Right hindlimb (tissue), 1 donor: ENCODE data around the gene LRRC8D.
A peak's percentile ranks its signal among the peaks of the same experiment; 100 is the strongest.
"Not testable (repeated sequence)": the region's sequence is repeated elsewhere in the genome, so short reads cannot be mapped to it uniquely, and the experiment has no call there.

ENCODE experiments used
- DNase-seq: peaks from one replicate; pipeline ENCODE4 v3.0.0-alpha.2; 2018

The LRRC8D gene

GRCh38 chr1:89820422-89821321, at the start of gene LRRC8D:
Gene LRRC8D (plus strand): TSS chr1:89821032. CDS start chr1:89933069, 112,037 bp downstream.
- peak; percentile 84 for DNase-seq

- DNase-seq = no peak
Measured at GRCh38 chr1:89771991-89772560, 48.8 kb upstream of the LRRC8D start.

DNA sequence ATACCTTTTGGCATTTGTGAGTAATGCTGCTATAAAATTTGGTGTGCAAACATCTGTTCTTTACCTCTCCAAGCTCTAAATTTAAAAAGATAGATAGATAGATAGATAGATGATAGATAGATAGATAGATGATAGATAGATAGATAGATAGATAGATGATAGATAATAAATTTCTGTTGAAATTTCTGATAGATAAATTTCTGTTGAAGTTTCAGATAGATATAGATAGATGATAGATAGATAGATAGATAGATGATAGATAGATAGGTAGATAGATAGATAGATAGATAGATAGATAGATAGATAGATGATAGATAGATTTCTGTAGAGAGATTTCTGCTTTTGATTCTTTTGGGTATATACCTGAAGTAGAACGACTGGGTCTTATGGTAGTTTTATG, 44.7 kb upstream of the LRRC8D start:
- DNase-seq = not testable (repeated sequence)

DNA sequence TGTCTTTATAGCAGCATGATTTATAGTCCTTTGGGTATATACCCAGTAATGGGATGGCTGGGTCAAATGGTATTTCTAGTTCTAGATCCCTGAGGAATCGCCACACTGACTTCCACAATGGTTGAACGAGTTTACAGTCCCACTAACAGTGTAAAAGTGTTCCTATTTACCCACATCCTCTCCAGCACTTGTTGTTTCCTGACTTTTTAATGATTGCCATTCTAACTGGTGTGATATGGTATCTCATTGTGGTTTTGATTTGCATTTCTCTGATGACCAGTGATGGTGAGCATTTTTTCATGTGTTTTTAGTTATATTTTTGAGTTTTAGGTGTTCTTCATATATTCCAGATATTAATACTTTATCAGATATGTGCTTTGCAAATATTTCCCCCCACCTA, 43.6 kb upstream of the LRRC8D start:
- not testable (repeated sequence) for DNase-seq

GRCh38 chr1:89779151-89779940, 41.5 kb upstream of the LRRC8D start:
- DNase-seq = no peak

GRCh38 chr1:89780721-89781120, 40.1 kb upstream of the LRRC8D start:
- DNase-seq = no peak

DNA sequence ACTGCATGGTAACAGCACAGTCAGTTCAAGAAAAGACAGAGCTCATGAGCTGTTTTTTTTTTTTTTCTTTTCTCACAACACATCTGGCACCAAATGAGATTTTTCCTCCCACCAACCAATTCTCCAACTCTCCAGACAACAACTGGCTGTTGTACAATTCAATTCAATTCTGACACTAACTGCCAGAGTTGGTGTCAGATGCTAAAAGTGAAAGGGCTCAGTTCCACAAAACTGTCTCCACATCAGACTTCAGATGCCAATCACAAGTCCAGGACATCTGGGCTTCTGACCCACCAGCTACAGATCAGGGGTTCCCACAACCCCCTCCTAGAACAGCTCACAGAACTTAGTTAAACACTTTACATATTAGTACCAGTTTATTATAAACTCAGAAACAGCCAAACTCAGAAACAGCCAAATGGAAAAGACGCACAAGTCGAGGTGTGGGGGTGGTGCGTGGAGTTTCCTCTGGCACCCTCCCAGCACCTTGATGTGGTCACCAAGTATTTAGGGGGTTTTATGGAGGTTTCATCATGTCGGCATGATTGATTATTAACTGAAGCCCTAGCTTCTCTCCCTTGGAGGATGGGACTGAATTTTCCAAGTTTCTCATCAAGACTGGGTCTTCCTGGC, 39.2 kb upstream of the LRRC8D start:
- DNase-seq = no peak

DNA sequence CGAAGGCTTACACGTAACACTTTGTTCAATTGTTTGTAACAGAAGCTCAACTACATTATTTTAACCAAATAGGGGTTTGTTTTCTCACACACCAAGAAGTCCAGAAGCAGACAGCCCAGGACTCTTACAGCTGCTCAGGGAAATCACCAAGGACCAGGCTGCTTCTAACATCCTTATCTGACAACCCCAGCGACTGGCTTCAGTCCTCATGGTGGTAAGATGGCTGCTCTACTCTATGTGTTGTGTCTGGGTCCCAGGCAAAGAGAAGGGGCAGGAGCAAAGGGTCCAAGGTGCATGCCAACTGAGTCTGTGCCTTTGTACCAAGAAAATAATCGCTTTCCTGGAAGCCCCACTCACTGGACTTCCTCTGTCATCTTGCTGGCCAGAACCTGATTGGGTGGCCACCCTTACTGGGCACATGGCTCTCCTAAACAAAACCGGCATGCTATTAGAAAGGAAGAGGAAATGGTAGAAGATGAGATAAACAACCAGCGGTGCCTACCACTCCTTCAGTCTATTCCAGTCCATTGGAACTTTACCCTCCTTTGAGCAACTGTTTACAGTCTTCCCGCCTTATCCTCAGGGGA, 34.1 kb upstream of the LRRC8D start:
- DNase-seq = no peak

- DNase-seq = no peak
Measured at GRCh38 chr1:89790592-89790991, 30.2 kb upstream of the LRRC8D start.

DNA sequence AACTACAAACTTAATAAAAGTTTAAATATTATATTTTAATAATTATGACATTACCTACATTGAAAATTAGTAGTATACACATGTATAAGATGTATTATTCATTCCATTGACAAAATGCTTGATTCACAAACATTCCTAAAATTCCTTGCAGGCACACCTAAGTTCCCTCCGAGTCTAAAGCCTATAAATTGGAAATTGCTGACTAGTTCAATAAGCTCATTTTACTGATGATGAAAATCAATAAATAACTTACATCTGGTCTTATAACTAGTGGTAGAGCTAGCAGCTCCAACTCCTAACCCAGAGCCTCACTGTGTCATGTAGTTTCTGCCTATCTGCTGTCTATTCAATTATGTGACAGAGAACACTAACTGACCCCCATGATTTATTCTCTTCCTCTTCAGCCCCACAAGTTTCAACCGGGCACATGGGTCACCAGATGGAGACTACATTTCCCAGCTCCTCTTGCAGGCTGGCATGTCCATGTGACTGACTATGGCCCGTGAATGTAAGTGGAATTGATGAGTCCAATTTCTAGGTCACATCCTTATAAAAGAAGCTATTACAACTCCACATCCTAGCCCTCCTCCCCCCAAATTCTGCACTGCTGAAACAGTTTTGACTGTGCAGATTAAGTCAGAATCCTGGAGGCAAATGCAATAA, 29.6 kb upstream of the LRRC8D start:
- DNase-seq = no peak

GRCh38 chr1:89794406-89794805, 26.4 kb upstream of the LRRC8D start:
- peak; percentile 21 for DNase-seq

DNA sequence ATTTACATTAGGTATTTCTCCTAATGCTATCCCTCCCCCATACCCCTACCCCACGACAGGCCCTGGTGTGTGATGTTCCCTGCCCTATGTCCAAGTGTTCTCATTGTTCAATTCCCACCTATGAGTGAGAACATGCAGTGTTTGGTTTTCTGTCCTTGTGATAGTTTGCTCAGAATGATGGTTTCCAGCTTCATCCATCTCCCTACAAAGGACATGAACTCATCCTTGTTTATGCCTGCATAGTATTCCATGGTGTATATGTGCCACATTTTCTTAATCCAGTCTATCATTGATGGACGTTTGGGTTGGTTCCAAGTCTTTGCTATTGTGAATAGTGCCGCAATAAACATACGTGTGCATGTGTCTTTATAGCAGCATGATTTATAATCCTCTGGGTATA, 25.3 kb upstream of the LRRC8D start:
- not testable (repeated sequence) for DNase-seq

- not testable (repeated sequence) for DNase-seq
Measured at GRCh38 chr1:89797876-89798275, 23.0 kb upstream of the LRRC8D start.

DNA sequence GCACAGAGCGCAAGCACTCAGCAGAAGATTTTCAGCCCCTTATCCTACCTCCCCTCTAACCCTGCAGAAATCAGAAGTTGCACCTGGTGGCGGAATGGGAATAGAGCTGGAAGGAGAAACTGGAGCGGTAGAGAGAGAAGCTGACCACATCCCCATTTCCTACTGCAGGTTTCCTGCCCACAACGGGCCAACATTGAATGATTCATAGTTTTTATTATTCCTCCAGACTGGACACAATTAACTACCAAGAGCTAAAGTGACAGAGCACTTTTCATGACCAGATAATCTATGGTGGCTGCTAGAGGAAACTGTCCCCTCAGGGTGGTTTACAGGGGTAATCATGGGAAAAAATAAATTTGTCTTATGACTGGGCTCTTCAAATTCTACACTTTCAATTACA, 21.3 kb upstream of the LRRC8D start:
- DNase-seq = no peak

DNA sequence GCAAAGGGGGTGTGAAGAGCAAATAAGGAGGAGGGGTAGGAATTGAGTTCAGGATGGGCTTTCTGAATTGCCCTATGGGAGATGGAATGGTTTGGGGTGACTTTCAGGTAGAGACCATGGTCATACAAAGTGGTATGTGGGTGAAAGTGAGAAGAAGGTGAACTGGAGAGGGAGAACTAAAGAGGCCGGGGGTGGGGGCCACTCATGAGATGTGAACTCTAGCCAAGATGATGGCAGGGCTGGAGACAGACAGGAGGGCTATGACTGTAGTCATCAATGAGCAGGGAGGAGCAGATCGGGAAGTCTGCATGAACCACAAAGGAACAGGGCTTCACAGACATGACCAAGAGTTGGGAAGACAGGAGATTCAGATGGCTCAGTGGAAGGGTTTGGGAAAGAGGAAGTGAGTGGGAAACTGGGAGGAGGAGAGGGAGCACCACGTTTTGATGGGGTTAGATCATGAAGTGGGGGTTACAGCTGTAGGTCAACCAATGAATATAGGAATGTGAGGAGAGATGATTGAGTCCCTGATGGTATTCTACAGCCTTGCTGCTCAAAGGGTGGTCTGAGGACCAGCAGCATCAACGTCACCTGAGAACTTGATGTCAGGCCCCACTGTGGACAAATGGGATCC, 20.7 kb upstream of the LRRC8D start:
- no peak for DNase-seq

- DNase-seq = no peak
Measured at GRCh38 chr1:89800718-89801117, 20.1 kb upstream of the LRRC8D start.

DNA sequence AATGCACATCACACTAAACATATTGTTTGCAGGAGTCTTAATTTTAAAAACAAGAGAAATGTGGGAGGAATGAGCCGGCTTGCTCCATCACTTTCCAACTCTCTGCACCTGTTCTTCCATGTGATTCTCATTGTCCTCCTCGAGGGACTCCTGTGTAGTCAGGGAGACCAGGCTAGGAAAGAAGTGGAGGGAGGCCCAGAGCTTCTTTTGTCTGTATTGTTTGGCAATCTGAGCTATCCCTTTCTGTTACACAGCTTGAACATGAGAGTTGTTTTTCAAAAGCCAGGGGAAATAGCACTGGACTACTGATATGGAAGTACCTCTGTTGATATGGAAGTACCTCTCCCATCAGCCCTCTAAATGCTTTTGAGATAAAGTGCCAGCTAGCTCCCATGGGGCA, 18.8 kb upstream of the LRRC8D start:
- peak; percentile 37 for DNase-seq

DNA sequence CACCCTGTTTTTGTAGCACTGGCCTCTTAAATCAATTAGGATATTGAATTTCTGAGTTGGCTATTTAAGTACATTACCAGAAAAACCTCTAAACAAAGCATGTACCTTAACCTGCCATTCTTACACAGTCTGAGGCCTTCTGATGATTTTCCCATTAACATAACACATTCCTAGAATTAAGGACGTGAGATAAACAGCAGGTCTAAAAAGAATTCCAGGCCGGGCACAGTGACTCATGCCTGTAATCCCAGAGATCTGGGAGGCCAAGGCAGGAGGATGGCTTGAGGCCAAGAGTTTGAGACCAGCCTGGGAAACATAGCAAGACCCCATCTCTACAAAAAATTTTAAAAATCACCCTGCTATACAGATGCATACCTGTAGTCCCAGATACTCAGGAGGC, 18.0 kb upstream of the LRRC8D start:
- no peak for DNase-seq

DNA sequence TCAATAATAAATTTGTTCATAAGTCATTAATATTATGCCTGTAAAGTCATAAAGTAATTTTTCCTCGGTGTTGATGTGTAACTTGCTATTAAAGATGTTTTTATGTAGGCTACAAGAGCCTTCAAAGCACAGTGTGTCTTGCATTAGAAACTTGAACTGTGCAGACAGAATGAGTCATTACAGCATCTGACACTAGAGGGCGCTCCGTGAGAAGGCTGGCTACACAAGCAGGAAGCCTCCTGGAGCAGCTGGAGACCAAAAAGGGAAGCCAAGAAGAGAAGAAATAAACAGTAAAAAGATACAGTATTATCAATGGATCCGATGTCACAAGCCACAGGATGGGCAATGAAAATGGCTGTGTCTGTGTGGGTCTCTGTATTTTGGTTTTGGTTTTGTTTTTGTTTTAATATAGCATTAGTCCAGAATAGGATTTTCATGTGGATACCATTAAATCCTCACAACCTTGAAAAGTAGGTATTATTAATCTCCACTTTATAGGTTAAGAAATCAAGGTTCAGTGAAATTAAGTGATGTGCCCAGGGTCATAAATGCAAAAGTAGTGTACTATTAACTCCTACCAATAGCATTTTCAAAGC, 16.1 kb upstream of the LRRC8D start:
- peak; percentile 86 for DNase-seq

GRCh38 chr1:89806616-89807015, 14.2 kb upstream of the LRRC8D start:
- DNase-seq = no peak

- no peak for DNase-seq
Measured at GRCh38 chr1:89807503-89807902, 13.3 kb upstream of the LRRC8D start.
